IMR-90 (cell line): ENCODE data around the gene MYO3B.

ENCODE experiments used
- BHLHE40 ChIP-seq: fragments of 150-350 bp; IDR thresholded peaks from 2 replicates; pipeline ENCODE4 v1.6.1; 2016; ENCODE audit warnings: mild to moderate bottlenecking, low read depth, low read length
- CHD1 ChIP-seq: IDR thresholded peaks from 2 replicates; pipeline ENCODE4 v1.6.1; 2012; ENCODE audit warnings: low read depth, low read length, improper control_type of control experiment
- CTCF ChIP-seq: conservative IDR thresholded peaks from 2 replicates; pipeline ENCODE4 v1.5.1; 2012; ENCODE audit warnings: mild to moderate bottlenecking, low read depth, low read length, improper control_type of control experiment
- FOS ChIP-seq: fragments of 150-350 bp; IDR thresholded peaks from 2 replicates; pipeline ENCODE4 v1.6.1; 2016; ENCODE audit warnings: low read depth, low read length
- POLR2A ChIP-seq: IDR thresholded peaks from 2 replicates; pipeline ENCODE4 v1.6.1; 2012; ENCODE audit warnings: mild to moderate bottlenecking, low read depth, low read length
- RAD21 ChIP-seq: IDR thresholded peaks from 2 replicates; pipeline ENCODE4 v1.6.1; 2012; ENCODE audit warnings: low read length, improper control_type of control experiment
- SMC3 ChIP-seq: fragments of 150-350 bp; IDR thresholded peaks from 2 replicates; pipeline ENCODE4 v1.6.1; 2016; ENCODE audit warnings: low read depth, mild to moderate bottlenecking, antibody characterized with exemption, low read length, moderate library complexity
- USF2 ChIP-seq: fragments of 150-350 bp; IDR thresholded peaks from 2 replicates; pipeline ENCODE4 v1.6.1; 2017; ENCODE audit warnings: mild to moderate bottlenecking, antibody characterized with exemption, low read length, low read depth

- TF ChIP-seq CTCF (no peak), RAD21 (no peak), FOS (no peak), POLR2A (no peak), USF2 (no peak), BHLHE40 (no peak), SMC3 (no peak), CHD1 (no peak)
These were observed 176.4 kb downstream of the MYO3B start for GRCh38 chr2:170354388-170354787.
